K562 (cell line): ENCODE results near the gene HIRIP3. TPM values are rescaled to one million over a fixed set of nuclear protein-coding genes. Genes with fewer than 3 reads are reported as not detected.

Source experiments
- CAMTA2 ChIP-seq: fragments of 250-450 bp; sonication (Bioruptor Pico); conservative IDR thresholded peaks from 2 replicates; pipeline ENCODE4 v1.5.1; 2022
- CHCHD3 ChIP-seq: fragments of 250-450 bp; sonication (Bioruptor Pico); IDR thresholded peaks from 2 replicates; pipeline ENCODE4 v2.1.2; 2022; ENCODE audit warnings: mild to moderate bottlenecking
- HIVEP1 ChIP-seq: fragments of 250-450 bp; sonication (Bioruptor Pico); IDR thresholded peaks from 2 replicates; pipeline ENCODE4 v1.4.0; 2020; ENCODE audit warnings: mild to moderate bottlenecking
- IRF2 ChIP-seq: sonication (generic); formaldehyde crosslinking; IDR thresholded peaks from 2 replicates; pipeline ENCODE4 v1.8.1; 2022; ENCODE audit warnings: mild to moderate bottlenecking, missing genetic modification reagents
- KHSRP ChIP-seq: fragments of 450-650 bp; IDR thresholded peaks from 2 replicates; pipeline ENCODE4 v1.6.1; 2017
- MCM2 ChIP-seq: fragments of 450-650 bp; IDR thresholded peaks from 2 replicates; pipeline ENCODE4 v1.6.1; 2017; ENCODE audit warnings: low read depth, mild to moderate bottlenecking
- MEF2A ChIP-seq: IDR thresholded peaks from 2 replicates; pipeline ENCODE4 v1.6.1; 2011; ENCODE audit warnings: low read depth, mild to moderate bottlenecking, low read length, moderate library complexity; ENCODE audit not compliant: control insufficient read depth
- PCBP2 ChIP-seq: fragments of 200-400 bp; formaldehyde crosslinking; IDR thresholded peaks from 2 replicates; pipeline ENCODE4 v1.6.1; 2018; ENCODE audit warnings: low read length, low read depth, mild to moderate bottlenecking, moderate library complexity; ENCODE audit not compliant: poor library complexity, severe bottlenecking
- PHF21A ChIP-seq: fragments of 450-650 bp; IDR thresholded peaks from 2 replicates; pipeline ENCODE4 v1.6.1; 2017; ENCODE audit warnings: low read depth, borderline replicate concordance
- PRPF4 ChIP-seq: fragments of 200-400 bp; formaldehyde crosslinking; IDR thresholded peaks from one replicate; pipeline ENCODE4 v1.6.1; 2017; ENCODE audit warnings: low read length, low read depth, mild to moderate bottlenecking; ENCODE audit not compliant: insufficient read depth, poor library complexity, severe bottlenecking
- PURB ChIP-seq: sonication (generic); formaldehyde crosslinking; IDR thresholded peaks from 2 replicates; pipeline ENCODE4 v1.9.0; 2021; ENCODE audit warnings: low read depth, mild to moderate bottlenecking, missing genetic modification reagents
- RBBP5 ChIP-seq: fragments of 200-600 bp; sonication (generic); IDR thresholded peaks from 2 replicates; pipeline ENCODE4 v1.6.1; 2012; ENCODE audit warnings: borderline replicate concordance, mild to moderate bottlenecking, low read length, control low read depth, inconsistent platforms; ENCODE audit not compliant: insufficient read depth, poor library complexity, severe bottlenecking
- RUNX1 ChIP-seq: sonication (generic); IDR thresholded peaks from 2 replicates; pipeline ENCODE4 v1.6.1; 2016; ENCODE audit warnings: antibody characterized with exemption, low read depth
- SETDB1 ChIP-seq: IDR thresholded peaks from one replicate; pipeline ENCODE4 v1.6.1; 2012; ENCODE audit warnings: low read length, control low read depth, inconsistent platforms
- SMC3 ChIP-seq: conservative IDR thresholded peaks from 2 replicates; pipeline ENCODE4 v1.6.1; 2011; ENCODE audit warnings: low read depth, low read length, improper control_type of control experiment; ENCODE audit not compliant: insufficient read depth
- TEAD2 ChIP-seq: fragments of 450-650 bp; IDR thresholded peaks from 2 replicates; pipeline ENCODE4 v1.6.1; 2016; ENCODE audit warnings: missing genetic modification characterization, control low read depth, missing compliant biosample characterization
- U2AF2 ChIP-seq: fragments of 200-400 bp; formaldehyde crosslinking; optimal IDR thresholded peaks from 2 replicates; pipeline ENCODE3; 2017; ENCODE audit warnings: low read depth, mild to moderate bottlenecking, low read length
- YBX1 ChIP-seq: fragments of 450-650 bp; IDR thresholded peaks from 2 replicates; pipeline ENCODE4 v1.7.1; 2016; ENCODE audit warnings: mild to moderate bottlenecking
- ZNF507 ChIP-seq: conservative IDR thresholded peaks from 2 replicates; pipeline ENCODE4 v1.6.1; 2017; ENCODE audit warnings: missing genetic modification characterization, missing compliant biosample characterization
- ZNF561 ChIP-seq: fragments of 450-650 bp; formaldehyde crosslinking; conservative IDR thresholded peaks from 2 replicates; pipeline ENCODE4 v1.4.0; 2020; ENCODE audit warnings: mild to moderate bottlenecking, moderate library complexity
- polyA plus RNA-seq, 8 experiments: library from polyadenylated mRNA; depleted of rRNA in 4 of 8; stranded (reverse) in 5 of 8; unstranded in 3 of 8; fragments of >200 nt; fragmentation: Nextera tagmentation in 2 of 8; fragmentation: Illumina TruSeq in 1 of 8; extraction: Ambion mirVana in 2 of 8; extraction: Trizol in 1 of 8; gene quantifications; 2 replicates each; pipeline versions ENCODE4 v1.2.1 to v1.2.3, GENCODE V29; 2011 to 2014; ENCODE audit warnings: inconsistent platforms in 1 of 8, missing spikeins in 1 of 8
- total RNA-seq, 7 experiments: library from RNA; depleted of rRNA in 6 of 7; stranded (reverse); fragments of >200 nt in 6 of 7; fragmentation: Illumina TruSeq in 2 of 7; extraction: Trizol in 2 of 7; gene quantifications; 2 replicates each; pipeline versions ENCODE4 v1.2.1 to v1.2.3, GENCODE V29; 2011 to 2021; ENCODE audit warnings: low replicate concordance in 1 of 7
- TF ChIP-seq, protein P1 (sequence below): fragments of 450-650 bp; formaldehyde crosslinking; conservative IDR thresholded peaks from 2 replicates; pipeline ENCODE4 v1.4.0; 2022; ENCODE audit warnings: mild to moderate bottlenecking, missing genetic modification characterization
- TF ChIP-seq, protein P2 (sequence below): sonication (generic); formaldehyde crosslinking; IDR thresholded peaks from 2 replicates; pipeline ENCODE4 v1.8.0; 2022; ENCODE audit warnings: mild to moderate bottlenecking, missing genetic modification reagents
- TF ChIP-seq, protein P3 (sequence below): fragments of 250-450 bp; sonication (Bioruptor Pico); IDR thresholded peaks from 2 replicates; pipeline ENCODE4 v1.5.0; 2021
- TF ChIP-seq, protein P4 (sequence below): fragments of 250-450 bp; sonication (Bioruptor Pico); IDR thresholded peaks from 2 replicates; pipeline ENCODE4 v1.8.0; 2022; ENCODE audit warnings: inconsistent platforms, mild to moderate bottlenecking, moderate library complexity, borderline replicate concordance

HIRIP3 gene
- total and polyA plus RNA-seq, 9 of the 15 experiments (the other 6 are each of a cell fraction or from before 2014, with no cell fraction given) = 3.3 to 38.2 (median 18.2) TPM

DNA sequence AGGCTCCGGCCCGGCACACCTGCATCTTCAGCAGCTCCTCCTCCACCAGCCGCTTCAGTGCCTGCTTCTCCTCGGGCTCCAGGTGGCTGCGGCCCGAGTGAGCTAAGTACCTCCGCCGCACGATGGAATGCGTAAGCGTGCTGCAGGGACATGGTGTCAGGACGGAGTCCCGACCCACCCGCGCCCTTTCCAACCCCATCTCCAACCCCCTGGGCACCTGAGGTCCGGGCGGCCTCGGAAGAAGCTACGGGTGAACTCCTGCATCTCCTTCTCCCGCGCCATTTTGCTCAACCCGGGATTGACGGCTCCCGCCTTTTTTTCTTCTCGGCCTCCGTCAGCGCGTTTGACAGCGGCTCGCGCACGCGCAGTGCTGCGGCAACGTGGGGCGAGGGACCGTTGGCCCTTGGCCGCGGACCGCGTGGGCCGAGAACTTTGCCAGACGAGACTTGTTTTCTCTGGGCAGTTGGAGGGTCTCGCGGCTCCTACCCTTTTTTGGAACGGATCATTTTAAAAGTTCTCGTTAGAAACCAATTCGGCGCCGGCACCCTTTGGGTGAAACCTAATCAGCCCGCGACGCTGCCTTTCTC is at the start of gene HIRIP3 (continued):
- TF ChIP-seq, protein P1, sequence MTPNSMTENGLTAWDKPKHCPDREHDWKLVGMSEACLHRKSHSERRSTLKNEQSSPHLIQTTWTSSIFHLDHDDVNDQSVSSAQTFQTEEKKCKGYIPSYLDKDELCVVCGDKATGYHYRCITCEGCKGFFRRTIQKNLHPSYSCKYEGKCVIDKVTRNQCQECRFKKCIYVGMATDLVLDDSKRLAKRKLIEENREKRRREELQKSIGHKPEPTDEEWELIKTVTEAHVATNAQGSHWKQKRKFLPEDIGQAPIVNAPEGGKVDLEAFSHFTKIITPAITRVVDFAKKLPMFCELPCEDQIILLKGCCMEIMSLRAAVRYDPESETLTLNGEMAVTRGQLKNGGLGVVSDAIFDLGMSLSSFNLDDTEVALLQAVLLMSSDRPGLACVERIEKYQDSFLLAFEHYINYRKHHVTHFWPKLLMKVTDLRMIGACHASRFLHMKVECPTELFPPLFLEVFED (CRISPR knock-in tag) = no peak
- TF ChIP-seq PRPF4 (no peak), HIVEP1 (CRISPR knock-in tag) (no peak), ZNF561 (CRISPR knock-in tag) (no peak), KHSRP (no peak), SETDB1 (no peak), MEF2A (no peak), IRF2 (no peak), RUNX1 (0 out of 2 replicates have a peak, but pooled peaks have one; percentile 12), CHCHD3 (CRISPR knock-in tag) (no peak), PURB (CRISPR knock-in tag) (no peak), PHF21A (no peak), RBBP5 (peak; percentile 35), MCM2 (no peak), U2AF2 (no peak), CAMTA2 (no peak), SMC3 (no peak), ZNF507 (tag) (no peak), PCBP2 (no peak), TEAD2 (no peak), YBX1 (no peak)
- TF ChIP-seq, protein P2, sequence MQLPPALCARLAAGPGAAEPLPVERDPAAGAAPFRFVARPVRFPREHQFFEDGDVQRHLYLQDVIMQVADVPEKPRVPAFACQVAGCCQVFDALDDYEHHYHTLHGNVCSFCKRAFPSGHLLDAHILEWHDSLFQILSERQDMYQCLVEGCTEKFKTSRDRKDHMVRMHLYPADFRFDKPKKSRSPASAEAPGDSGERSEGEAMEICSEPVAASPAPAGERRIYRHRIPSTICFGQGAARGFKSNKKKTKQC (CRISPR knock-in tag) = peak; percentile 58; the same call in 1 of the 2 replicates
- TF ChIP-seq, protein P3, sequence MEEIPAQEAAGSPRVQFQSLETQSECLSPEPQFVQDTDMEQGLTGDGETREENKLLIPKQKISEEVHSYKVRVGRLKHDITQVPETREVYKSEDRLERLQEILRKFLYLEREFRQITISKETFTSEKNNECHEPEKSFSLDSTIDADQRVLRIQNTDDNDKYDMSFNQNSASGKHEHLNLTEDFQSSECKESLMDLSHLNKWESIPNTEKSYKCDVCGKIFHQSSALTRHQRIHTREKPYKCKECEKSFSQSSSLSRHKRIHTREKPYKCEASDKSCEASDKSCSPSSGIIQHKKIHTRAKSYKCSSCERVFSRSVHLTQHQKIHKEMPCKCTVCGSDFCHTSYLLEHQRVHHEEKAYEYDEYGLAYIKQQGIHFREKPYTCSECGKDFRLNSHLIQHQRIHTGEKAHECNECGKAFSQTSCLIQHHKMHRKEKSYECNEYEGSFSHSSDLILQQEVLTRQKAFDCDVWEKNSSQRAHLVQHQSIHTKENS (CRISPR knock-in tag) = no peak
- TF ChIP-seq, protein P4, sequence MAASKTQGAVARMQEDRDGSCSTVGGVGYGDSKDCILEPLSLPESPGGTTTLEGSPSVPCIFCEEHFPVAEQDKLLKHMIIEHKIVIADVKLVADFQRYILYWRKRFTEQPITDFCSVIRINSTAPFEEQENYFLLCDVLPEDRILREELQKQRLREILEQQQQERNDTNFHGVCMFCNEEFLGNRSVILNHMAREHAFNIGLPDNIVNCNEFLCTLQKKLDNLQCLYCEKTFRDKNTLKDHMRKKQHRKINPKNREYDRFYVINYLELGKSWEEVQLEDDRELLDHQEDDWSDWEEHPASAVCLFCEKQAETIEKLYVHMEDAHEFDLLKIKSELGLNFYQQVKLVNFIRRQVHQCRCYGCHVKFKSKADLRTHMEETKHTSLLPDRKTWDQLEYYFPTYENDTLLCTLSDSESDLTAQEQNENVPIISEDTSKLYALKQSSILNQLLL (CRISPR knock-in tag) = no peak
